Mesothelial cell of epicardium (in vitro differentiated cells): ENCODE results near the gene ATG12. TPM values are rescaled to one million over a fixed set of nuclear protein-coding genes. Genes with fewer than 3 reads are reported as not detected.
A peak's percentile ranks its signal among the peaks of the same experiment; 100 is the strongest.

Experiments
- DNase-seq, 2 experiments: peaks; one replicate each; pipeline ENCODE4 v3.0.0; 2021; ENCODE audit warnings: low spot score in 2 of 2; ENCODE audit not compliant: unreplicated experiment in 2 of 2
- H3K27ac Mint-ChIP-seq: 2 replicates; pipeline ENCODE4 v1.8.0; 2021; ENCODE audit warnings: mixed read lengths
- H3K27me3 Mint-ChIP-seq: 2 replicates; pipeline ENCODE4 v1.8.0; 2021; ENCODE audit warnings: low read depth, mixed read lengths
- H3K36me3 Mint-ChIP-seq: 2 replicates; pipeline ENCODE4 v1.8.0; 2021; ENCODE audit warnings: mixed read lengths
- H3K4me1 Mint-ChIP-seq: 2 replicates; pipeline ENCODE4 v1.8.0; 2021; ENCODE audit warnings: mixed read lengths
- H3K4me3 Mint-ChIP-seq: 2 replicates; pipeline ENCODE4 v1.8.0; 2021; ENCODE audit warnings: mild to moderate bottlenecking, moderate library complexity, mixed read lengths
- H3K9me3 Mint-ChIP-seq: 2 replicates; pipeline ENCODE4 v1.8.0; 2021; ENCODE audit warnings: mixed read lengths
- CTCF ChIP-seq: fragments of 200-600 bp; sonication (generic); IDR thresholded peaks from one replicate; pipeline ENCODE4 v1.5.0; 2021; ENCODE audit warnings: antibody characterized with exemption; ENCODE audit not compliant: unreplicated experiment
- total RNA-seq: library from RNA; stranded (reverse); gene quantifications from 3 replicates; pipeline ENCODE4 v1.2.1, GENCODE V29; 2021

The ATG12 gene
- total RNA-seq, 1 donor from 2014 or later, result 43.0 TPM

GRCh38 chr5:115849258-115849798 lies 8.0 kb upstream of the ATG12 start:
- Mint-ChIP-seq H3K4me3 (no peak overlapping the region), H3K27me3 (no peaks in the 10 kb centered on the region), H3K36me3 (peaks cover 11% of the 10 kb centered on the region), H3K27ac (no peak overlapping the region), H3K9me3 (peaks cover 12% of the 10 kb centered on the region), H3K4me1 (peaks cover 13% of the 10 kb centered on the region)
- no peak for DNase-seq
- TF ChIP-seq CTCF, result no peak

DNA sequence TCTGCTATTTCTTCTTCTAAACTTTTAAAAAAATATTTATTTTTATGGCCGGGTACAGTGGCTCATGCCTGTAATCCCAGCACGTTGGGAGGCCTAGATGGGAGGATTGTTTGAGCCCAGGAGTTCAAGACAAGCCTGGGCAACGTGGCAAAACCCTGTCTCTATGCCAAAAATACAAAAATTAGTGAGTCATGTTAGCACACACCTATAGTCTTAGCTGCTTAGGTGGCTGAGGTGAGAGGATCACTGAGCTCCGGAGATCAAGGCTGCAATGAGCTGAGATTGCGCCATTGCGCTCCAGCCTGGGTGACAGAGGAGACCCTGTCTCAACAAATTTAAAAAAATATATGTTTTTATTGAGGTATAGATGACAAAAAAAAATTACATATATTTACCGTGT lies 5.9 kb upstream of the ATG12 start:
- Mint-ChIP-seq H3K36me3 (no peaks in the 10 kb centered on the region), H3K27me3 (no peaks in the 10 kb centered on the region), H3K4me1 (peaks cover 28% of the 10 kb centered on the region), H3K9me3 (no peaks in the 10 kb centered on the region), H3K4me3 (no peak overlapping the region), H3K27ac (no peak overlapping the region)
- no peak for DNase-seq
- TF ChIP-seq CTCF, result no peak

GRCh38 chr5:115844321-115844817 lies 3.0 kb upstream of the ATG12 start:
- H3K9me3 Mint-ChIP-seq, result no peaks in the 10 kb centered on the region
- no peak overlapping the region for H3K4me3 Mint-ChIP-seq
- H3K27me3 Mint-ChIP-seq, result no peaks in the 10 kb centered on the region
- no peak for TF ChIP-seq CTCF
- DNase-seq, result no peak
- no peaks in the 10 kb centered on the region for H3K36me3 Mint-ChIP-seq
- H3K27ac Mint-ChIP-seq, result no peak overlapping the region
- peaks cover 32% of the 10 kb centered on the region for H3K4me1 Mint-ChIP-seq

- no peaks in the 10 kb centered on the region for H3K36me3 Mint-ChIP-seq
- peak overlapping the region; percentile 97 for H3K4me3 Mint-ChIP-seq
- H3K27ac Mint-ChIP-seq, result no peak overlapping the region
- H3K4me1 Mint-ChIP-seq, result peaks cover 39% of the 10 kb centered on the region
- no peak for TF ChIP-seq CTCF
- no peaks in the 10 kb centered on the region for H3K9me3 Mint-ChIP-seq
- DNase-seq, result no peak
- no peaks in the 10 kb centered on the region for H3K27me3 Mint-ChIP-seq
Observed at GRCh38 chr5:115843444-115844130, 2.2 kb upstream of the ATG12 start.

- no peak for TF ChIP-seq CTCF
- Mint-ChIP-seq H3K9me3 (no peaks in the 10 kb centered on the region), H3K27ac (no peak overlapping the region), H3K36me3 (no peaks in the 10 kb centered on the region), H3K4me1 (peaks cover 39% of the 10 kb centered on the region), H3K27me3 (no peaks in the 10 kb centered on the region), H3K4me3 (peak overlapping the region; percentile 97)
- DNase-seq, result no peak
Observed at GRCh38 chr5:115842952-115843351, 1.6 kb upstream of the ATG12 start.
